Ishikawa (cell line): ENCODE results near the gene SNX22.

Source experiments
- CEBPB ChIP-seq: IDR thresholded peaks from 2 replicates; pipeline ENCODE4 v1.6.1; 2012
- CREB1 ChIP-seq: IDR thresholded peaks from 2 replicates; pipeline ENCODE4 v1.6.1; 2012; ENCODE audit warnings: low read depth
- EGR1 ChIP-seq: IDR thresholded peaks from 2 replicates; pipeline ENCODE4 v1.6.1; 2012
- EP300 ChIP-seq: IDR thresholded peaks from 2 replicates; pipeline ENCODE4 v1.6.1; 2012; ENCODE audit warnings: borderline replicate concordance
- FOXM1 ChIP-seq: IDR thresholded peaks from 2 replicates; pipeline ENCODE4 v1.6.1; 2012; ENCODE audit warnings: low read depth, borderline replicate concordance
- NFIC ChIP-seq: IDR thresholded peaks from 2 replicates; pipeline ENCODE4 v1.6.1; 2012
- RAD21 ChIP-seq: IDR thresholded peaks from 2 replicates; pipeline ENCODE4 v1.6.1; 2012; ENCODE audit warnings: low read depth
- REST ChIP-seq: IDR thresholded peaks from 2 replicates; pipeline ENCODE4 v1.6.1; 2012; ENCODE audit warnings: low read depth, mild to moderate bottlenecking
- TAF1 ChIP-seq: IDR thresholded peaks from 2 replicates; pipeline ENCODE4 v1.6.1; 2012; ENCODE audit warnings: low read depth, mild to moderate bottlenecking
- TCF12 ChIP-seq: IDR thresholded peaks from 2 replicates; pipeline ENCODE4 v1.6.1; 2012; ENCODE audit warnings: low read depth
- TEAD4 ChIP-seq: IDR thresholded peaks from 2 replicates; pipeline ENCODE4 v1.6.1; 2012
- USF1 ChIP-seq: IDR thresholded peaks from 2 replicates; pipeline ENCODE4 v1.6.1; 2012
- YY1 ChIP-seq: IDR thresholded peaks from 2 replicates; pipeline ENCODE4 v1.6.1; 2012; ENCODE audit warnings: low read depth
- ZBTB7A ChIP-seq: IDR thresholded peaks from 2 replicates; pipeline ENCODE4 v1.6.1; 2012; ENCODE audit warnings: low read depth
- TF ChIP-seq, protein P1 (sequence below): IDR thresholded peaks from 2 replicates; pipeline ENCODE4 v1.6.1; 2012

The SNX22 gene

GRCh38 chr15:64144192-64144564, 7.4 kb upstream of the SNX22 start:
- TF ChIP-seq CREB1: no peak
- no peak for TF ChIP-seq USF1
- TF ChIP-seq TCF12: no peak
- TF ChIP-seq TAF1: no peak
- no peak for TF ChIP-seq NFIC
- TF ChIP-seq, protein P1, sequence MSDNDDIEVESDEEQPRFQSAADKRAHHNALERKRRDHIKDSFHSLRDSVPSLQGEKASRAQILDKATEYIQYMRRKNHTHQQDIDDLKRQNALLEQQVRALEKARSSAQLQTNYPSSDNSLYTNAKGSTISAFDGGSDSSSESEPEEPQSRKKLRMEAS: no peak
- no peak for TF ChIP-seq EGR1
- TF ChIP-seq CEBPB: no peak
- TF ChIP-seq YY1: no peak
- no peak for TF ChIP-seq TEAD4
- TF ChIP-seq REST: no peak

- no peak for TF ChIP-seq TCF12
- TF ChIP-seq NFIC: no peak
- no peak for TF ChIP-seq EGR1
- no peak for TF ChIP-seq YY1
- TF ChIP-seq RAD21: no peak
- TF ChIP-seq TEAD4: no peak
- TF ChIP-seq REST: no peak
- TF ChIP-seq CEBPB: no peak
- TF ChIP-seq USF1: no peak
- TF ChIP-seq, protein P1: no peak
These were observed 6.8 kb upstream of the SNX22 start for GRCh38 chr15:64144565-64145281.

GRCh38 chr15:64146041-64146440, 5.5 kb upstream of the SNX22 start:
- TF ChIP-seq USF1: no peak
- TF ChIP-seq, protein P1: no peak
- no peak for TF ChIP-seq REST
- no peak for TF ChIP-seq EGR1
- no peak for TF ChIP-seq TAF1
- TF ChIP-seq ZBTB7A: no peak
- no peak for TF ChIP-seq TCF12
- TF ChIP-seq CREB1: no peak
- TF ChIP-seq CEBPB: no peak
- no peak for TF ChIP-seq FOXM1
- TF ChIP-seq RAD21: no peak
- no peak for TF ChIP-seq YY1
- TF ChIP-seq EP300: no peak
- no peak for TF ChIP-seq NFIC
- TF ChIP-seq TEAD4: no peak

- TF ChIP-seq TCF12: no peak
- TF ChIP-seq FOXM1: no peak
- TF ChIP-seq REST: no peak
- TF ChIP-seq, protein P1: no peak
- TF ChIP-seq NFIC: no peak
- no peak for TF ChIP-seq USF1
These were observed 5.0 kb upstream of the SNX22 start for GRCh38 chr15:64146520-64146884.
